HG03280 (cell line): Measurements from ENCODE around the gene ACACA.

Source experiments
- ATAC-seq: cut with Tn5 transposase; IDR thresholded peaks from one replicate; pipeline ENCODE4 v1.9.1; 2021; ENCODE audit warnings: mild to moderate bottlenecking, moderate library complexity; ENCODE audit not compliant: unreplicated experiment

The ACACA gene

DNA sequence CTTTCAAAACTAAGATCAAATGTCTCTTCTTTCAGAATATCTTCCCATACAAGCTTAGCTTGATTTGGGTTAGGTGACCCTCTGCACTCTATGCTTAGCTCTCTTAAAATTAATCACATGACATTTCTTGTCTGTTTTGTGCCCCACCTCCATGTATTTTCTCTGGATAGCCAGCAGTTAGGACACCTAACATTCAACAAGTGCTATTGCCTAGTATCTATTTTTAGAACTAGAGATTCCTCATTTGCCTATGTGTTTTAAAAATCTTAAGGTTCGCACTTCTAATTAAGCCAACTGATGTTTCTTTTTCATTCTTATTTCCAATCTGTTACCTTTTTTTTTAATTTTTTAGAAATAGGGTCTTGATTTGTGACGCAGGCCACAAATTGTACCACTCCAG is 160.6 kb downstream of the ACACA start:
- ATAC-seq = no peak

- ATAC-seq = no peak
These were observed 166.3 kb downstream of the ACACA start for GRCh38 chr17:37240381-37240780.

DNA sequence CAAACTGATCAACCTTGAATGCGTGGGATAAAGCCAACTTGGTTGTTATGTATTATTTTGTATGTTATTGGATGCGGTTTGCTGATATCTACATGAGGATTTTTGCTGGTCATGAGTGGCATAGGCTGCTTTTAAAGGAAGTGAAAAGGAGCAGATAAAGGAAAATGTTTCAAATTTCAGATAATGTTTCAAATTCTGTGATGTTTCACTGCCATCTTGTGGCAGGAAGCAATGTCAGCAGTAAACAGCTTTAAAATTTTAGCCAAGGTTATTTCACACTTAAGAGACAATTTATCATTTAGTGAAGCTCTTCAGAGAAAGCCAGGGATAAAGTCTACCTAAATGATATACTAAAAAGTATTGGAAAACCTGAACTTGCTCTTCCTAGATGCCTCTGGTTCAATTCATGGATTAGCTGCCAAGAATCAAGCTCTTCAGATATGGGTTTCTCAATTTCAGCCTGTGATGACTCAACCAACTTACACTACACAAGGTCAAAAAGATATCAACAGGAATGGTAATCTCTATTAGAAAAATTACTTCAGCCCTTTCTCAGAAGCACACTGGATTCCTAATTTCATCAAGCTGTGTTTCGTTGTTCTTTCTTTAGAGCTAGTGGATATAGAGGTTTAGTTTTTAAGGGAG is 166.8 kb downstream of the ACACA start:
- ATAC-seq = no peak

DNA sequence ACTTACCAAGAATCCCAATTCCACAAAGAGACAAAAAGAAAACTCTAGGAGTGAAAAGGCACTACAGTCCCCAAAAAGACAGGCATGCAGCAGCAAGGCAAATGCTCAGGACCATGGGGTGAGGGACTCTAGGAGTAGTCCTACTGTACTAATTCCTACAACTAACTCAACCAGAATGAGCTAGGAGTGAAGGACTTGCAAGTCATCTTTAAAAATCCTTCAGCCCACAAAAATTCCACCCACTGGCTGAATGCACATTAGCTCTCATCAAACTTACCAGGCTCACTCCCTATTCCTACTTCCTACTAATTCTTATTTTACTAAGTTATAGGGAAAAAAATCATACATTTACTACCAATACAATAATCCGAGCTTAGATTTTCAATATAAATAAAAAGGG is 172.5 kb downstream of the ACACA start:
- ATAC-seq = no peak

GRCh38 chr17:37233036-37233435 is 173.6 kb downstream of the ACACA start:
- ATAC-seq = no peak

DNA sequence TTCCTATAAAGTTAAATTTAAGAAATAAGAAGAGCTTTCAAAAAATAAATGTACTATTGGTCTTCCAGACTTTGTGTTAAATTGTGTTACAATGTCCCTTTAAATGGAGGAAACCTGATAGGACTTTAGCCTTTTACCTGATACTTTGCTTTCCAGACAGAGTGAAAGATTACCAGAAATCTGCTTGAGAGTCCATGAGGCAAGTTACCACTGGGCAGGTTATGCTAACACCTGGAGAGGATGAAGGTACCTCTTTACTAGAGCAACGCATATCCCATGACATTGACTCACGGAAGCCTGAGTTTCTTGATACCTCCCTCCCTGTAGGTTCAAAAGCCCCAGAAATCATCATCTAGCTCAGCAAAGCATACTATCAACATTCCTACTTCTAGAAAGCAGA is 174.7 kb downstream of the ACACA start:
- ATAC-seq = no peak

GRCh38 chr17:37230633-37231032 is 176.0 kb downstream of the ACACA start:
- no peak for ATAC-seq

DNA sequence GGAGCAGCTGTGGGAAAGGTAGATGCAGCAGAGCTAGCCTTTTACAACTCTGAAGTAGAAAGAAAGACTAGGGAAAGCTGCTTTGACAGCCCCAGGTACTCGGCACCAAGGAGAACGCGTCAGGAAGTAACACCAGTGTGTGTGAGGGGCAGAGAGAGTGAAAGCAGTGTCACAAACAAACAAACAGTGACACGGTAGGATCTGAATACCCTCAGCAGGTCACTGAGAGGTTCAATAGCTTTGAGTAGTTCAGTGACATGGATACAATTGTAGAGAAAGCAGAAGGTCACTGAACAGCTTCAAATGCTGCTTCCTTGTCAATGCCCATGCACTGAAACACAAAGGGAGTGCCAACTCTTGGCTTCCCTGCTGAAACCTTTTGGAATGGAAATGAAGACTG is 181.2 kb downstream of the ACACA start:
- no peak for ATAC-seq

GRCh38 chr17:37221865-37222264 is 184.8 kb downstream of the ACACA start:
- no peak for ATAC-seq

GRCh38 chr17:37220607-37220953 is 186.1 kb downstream of the ACACA start:
- no peak for ATAC-seq

GRCh38 chr17:37219876-37220606 is 186.6 kb downstream of the ACACA start:
- ATAC-seq = no peak

GRCh38 chr17:37218849-37219248 is 187.8 kb downstream of the ACACA start:
- no peak for ATAC-seq

GRCh38 chr17:37214416-37214815 is 192.2 kb downstream of the ACACA start:
- ATAC-seq = no peak

- no peak for ATAC-seq
These were observed 192.7 kb downstream of the ACACA start for GRCh38 chr17:37213927-37214326.

GRCh38 chr17:37212179-37212578 is 194.5 kb downstream of the ACACA start:
- ATAC-seq = no peak

GRCh38 chr17:37211136-37211535 is 195.5 kb downstream of the ACACA start:
- no peak for ATAC-seq

GRCh38 chr17:37207103-37207502 is 199.5 kb downstream of the ACACA start:
- no peak for ATAC-seq

DNA sequence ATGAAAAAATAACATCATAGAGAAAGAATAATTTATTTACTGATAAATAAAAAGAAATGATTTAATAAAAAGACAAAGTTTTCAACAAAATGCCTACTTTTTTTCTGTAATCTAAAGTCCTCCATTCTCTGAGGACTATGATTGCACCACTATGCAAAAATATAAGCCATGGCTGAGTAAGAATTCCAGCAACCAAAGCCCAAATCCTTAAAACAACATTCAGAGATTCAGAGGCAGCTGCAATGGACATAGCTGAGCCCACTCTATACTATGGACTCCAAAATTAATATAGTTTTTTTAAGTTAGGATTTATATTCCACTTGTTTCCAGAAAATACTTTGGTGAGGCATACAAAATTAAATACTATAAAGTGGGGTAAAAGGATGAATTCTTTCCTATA is 200.3 kb downstream of the ACACA start:
- ATAC-seq = no peak

- no peak for ATAC-seq
These were observed 206.1 kb downstream of the ACACA start for GRCh38 chr17:37200497-37200896.

DNA sequence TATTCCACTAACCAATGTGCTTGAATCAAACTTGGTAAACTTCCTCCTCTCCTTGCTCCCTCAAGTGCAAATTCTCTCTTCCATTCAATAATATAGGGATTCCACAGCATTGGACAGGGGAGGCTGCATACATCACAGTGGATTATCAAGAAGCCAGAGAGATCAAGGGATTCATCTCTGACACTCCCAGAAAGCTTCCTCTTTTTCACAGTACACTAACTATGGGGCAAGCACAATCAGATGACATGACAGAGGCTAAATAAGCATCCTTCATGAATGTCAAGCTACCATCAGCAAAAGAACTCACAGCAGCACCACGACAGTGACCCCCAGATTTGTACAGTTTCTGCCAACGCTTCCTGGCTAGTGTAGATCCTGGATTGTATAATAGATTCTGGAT is 209.3 kb downstream of the ACACA start:
- ATAC-seq = no peak

DNA sequence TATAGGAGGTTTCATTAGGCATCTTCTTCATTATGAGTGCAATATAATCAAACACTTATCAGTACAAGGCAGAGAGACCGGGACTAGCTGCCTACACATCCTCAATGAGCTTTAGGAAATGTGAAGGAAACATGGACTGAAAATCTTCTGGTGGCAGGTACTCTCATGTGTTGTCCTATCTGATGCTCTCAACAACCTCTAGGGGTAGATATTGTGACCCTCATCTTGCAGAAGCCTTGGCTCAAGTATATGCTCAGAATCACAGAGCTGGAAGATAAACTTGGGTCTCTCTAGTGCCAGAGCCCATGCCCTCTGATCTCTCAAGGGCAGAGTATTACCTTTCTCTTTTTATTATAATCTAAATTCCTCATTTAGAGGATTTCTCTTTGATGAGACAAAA is 212.4 kb downstream of the ACACA start:
- ATAC-seq = no peak

DNA sequence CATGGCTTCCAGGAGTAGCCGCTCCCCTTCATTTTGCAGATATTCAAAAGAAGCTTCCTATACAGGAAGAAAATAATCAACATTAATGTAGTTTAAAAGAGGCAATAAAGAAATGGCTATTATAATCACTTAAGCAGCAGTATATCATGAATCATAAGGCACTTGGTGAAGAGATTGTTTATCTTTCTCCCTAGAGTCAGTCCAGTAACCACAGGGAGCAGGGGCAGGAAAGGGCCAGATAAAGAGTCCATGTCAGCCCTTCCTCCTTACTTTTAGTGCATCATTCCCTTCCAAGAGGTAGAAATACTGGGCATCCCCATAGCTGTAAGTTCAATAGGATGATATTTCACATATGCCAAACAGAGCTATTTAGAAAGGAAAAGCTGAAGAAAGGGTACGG is 215.4 kb downstream of the ACACA start:
- ATAC-seq = no peak

DNA sequence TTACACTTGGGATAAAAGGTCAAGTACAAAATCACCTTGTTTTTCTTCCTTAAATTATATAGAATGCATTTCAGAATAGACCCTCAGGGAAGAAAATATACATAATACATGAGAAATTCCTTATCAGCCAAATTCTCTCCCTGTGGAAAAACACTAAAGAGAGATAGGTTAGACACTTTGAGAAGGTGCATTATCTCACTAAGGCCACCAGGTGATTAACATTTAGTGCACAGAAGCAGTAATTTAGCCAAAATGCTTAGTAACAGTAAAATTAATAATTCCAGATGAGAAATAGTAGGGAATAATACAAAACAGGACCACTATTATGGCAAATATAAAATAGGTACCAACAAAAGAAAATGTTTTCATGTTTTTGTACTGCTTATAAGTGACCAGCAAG is 216.1 kb downstream of the ACACA start:
- ATAC-seq = no peak
